IMR-90 (cell line): ENCODE measurements around the gene ARHGAP8. TPM values are rescaled to one million over a fixed set of nuclear protein-coding genes. Genes with fewer than 3 reads are reported as not detected.

ENCODE experiments used
- ATAC-seq: fragments of 200-7000 bp; cut with Tn5 transposase; 2 replicates; pipeline ENCODE4 v1.9.1; 2020; ENCODE audit warnings: low read depth, mild to moderate bottlenecking, moderate library complexity
- BruUV-seq: library from RNA; stranded (reverse); fragments of 400-500 nt; replicated peaks from 2 replicates; lab custom pipeline; 2021; lab: Mats Ljungman, UMichigan
- CTCF ChIA-PET: fragments of 300-600 bp; formaldehyde crosslinking; extraction: SDS; loops from one replicate; lab custom pipeline; 2021; ENCODE audit warnings: antibody characterized with exemption; lab: Yijun Ruan, JAX
- POLR2A ChIA-PET: fragments of 300-600 bp; sonication (Branson Sonifier 250); formaldehyde crosslinking; loops from one replicate; lab custom pipeline; 2022; ENCODE audit warnings: antibody characterized with exemption; ENCODE audit not compliant: unreplicated experiment; lab: Charles Lee
- DNase-seq: peaks from one replicate; pipeline ENCODE4 v3.0.0; 2013
- H2AFZ ChIP-seq: replicated peaks from 2 replicates; pipeline ENCODE3; 2013; ENCODE audit warnings: low read length, mild to moderate bottlenecking; ENCODE audit not compliant: poor library complexity
- H2AK5ac ChIP-seq: 2 replicates; pipeline ENCODE4 v1.6.1; 2013; ENCODE audit warnings: low read depth, low read length, inconsistent platforms
- H2AK9ac ChIP-seq: replicated peaks from 2 replicates; pipeline ENCODE3; 2013; ENCODE audit warnings: mild to moderate bottlenecking, low read depth, low read length, moderate library complexity; ENCODE audit not compliant: poor library complexity
- H2BK120ac ChIP-seq: 2 replicates; pipeline ENCODE4 v1.6.1; 2013; ENCODE audit warnings: low read depth, low read length, inconsistent platforms
- H2BK15ac ChIP-seq: 3 replicates; pipeline ENCODE4 v1.6.1; 2013; ENCODE audit warnings: low read depth, low read length, inconsistent platforms
- H2BK20ac ChIP-seq: 2 replicates; pipeline ENCODE4 v1.6.1; 2013; ENCODE audit warnings: low read depth, mild to moderate bottlenecking, inconsistent platforms, low read length, moderate library complexity
- H2BK5ac ChIP-seq: 2 replicates; pipeline ENCODE4 v1.6.1; 2013; ENCODE audit warnings: mild to moderate bottlenecking, low read depth, low read length, inconsistent platforms; ENCODE audit not compliant: poor library complexity, severe bottlenecking
- H3K14ac ChIP-seq: replicated peaks from 2 replicates; pipeline ENCODE4 v1.6.1; 2013; ENCODE audit warnings: low read depth, low read length, inconsistent platforms
- H3K18ac ChIP-seq: 2 replicates; pipeline ENCODE4 v1.6.1; 2013; ENCODE audit warnings: low read depth, low read length, control low read depth
- H3K23ac ChIP-seq: 2 replicates; pipeline ENCODE4 v1.6.1; 2013; ENCODE audit warnings: low read depth, low read length, inconsistent platforms
- H3K27ac ChIP-seq: 2 replicates; pipeline ENCODE4 v1.5.1; 2013; ENCODE audit warnings: mild to moderate bottlenecking, control low read depth, low read length; ENCODE audit not compliant: insufficient read depth
- H3K27me3 ChIP-seq: 2 replicates; pipeline ENCODE4 v1.6.1; 2013; ENCODE audit warnings: low read length; ENCODE audit not compliant: control insufficient read depth, insufficient read depth
- H3K36me3 ChIP-seq: 2 replicates; pipeline ENCODE4 v1.6.1; 2013; ENCODE audit warnings: low read length, mixed read lengths; ENCODE audit not compliant: control insufficient read depth, insufficient read depth
- H3K4ac ChIP-seq: 2 replicates; pipeline ENCODE4 v1.6.1; 2013; ENCODE audit warnings: low read depth, low read length, inconsistent platforms
- H3K4me1 ChIP-seq: 2 replicates; pipeline ENCODE4 v1.6.1; 2013; ENCODE audit warnings: low read length, mixed read lengths; ENCODE audit not compliant: control insufficient read depth, insufficient read depth
- H3K4me2 ChIP-seq: 2 replicates; pipeline ENCODE4 v1.6.1; 2013; ENCODE audit warnings: low read depth, mild to moderate bottlenecking, control low read depth, low read length, moderate library complexity
- H3K4me3 ChIP-seq: 2 replicates; pipeline ENCODE4 v1.5.1; 2013; ENCODE audit warnings: low read depth, mild to moderate bottlenecking, control low read depth, low read length, moderate library complexity; ENCODE audit not compliant: insufficient read depth
- H3K56ac ChIP-seq: 2 replicates; pipeline ENCODE4 v1.6.1; 2013; ENCODE audit warnings: low read length, inconsistent platforms; ENCODE audit not compliant: insufficient read depth; ENCODE audit errors: extremely low read depth
- H3K79me1 ChIP-seq, 2 experiments: 2 replicates each; pipeline ENCODE4 v1.6.1; 2013; ENCODE audit warnings: low read length in 2 of 2, inconsistent platforms in 1 of 2, low read depth in 1 of 2
- H3K9ac ChIP-seq: 2 replicates; pipeline ENCODE4 v1.6.1; 2013; ENCODE audit warnings: low read depth, low read length, control low read depth
- H3K9me1 ChIP-seq: 2 replicates; pipeline ENCODE4 v1.6.1; 2013; ENCODE audit warnings: low read length, inconsistent platforms; ENCODE audit not compliant: insufficient read depth
- H3K9me3 ChIP-seq: 2 replicates; pipeline ENCODE4 v1.6.1; 2013; ENCODE audit warnings: low read length; ENCODE audit not compliant: control insufficient read depth, insufficient read depth
- H4K20me1 ChIP-seq: 2 replicates; pipeline ENCODE4 v1.6.1; 2013; ENCODE audit warnings: low read length, inconsistent platforms; ENCODE audit not compliant: insufficient read depth
- H4K5ac ChIP-seq: 2 replicates; pipeline ENCODE4 v1.6.1; 2013; ENCODE audit warnings: mild to moderate bottlenecking, low read depth, low read length, control low read depth
- H4K8ac ChIP-seq, 2 experiments: 2 replicates each; pipeline ENCODE4 v1.6.1; 2013; ENCODE audit warnings: low read depth in 2 of 2, low read length in 2 of 2, control low read depth in 1 of 2, inconsistent platforms in 1 of 2
- H4K91ac ChIP-seq: 2 replicates; pipeline ENCODE4 v1.6.1; 2013; ENCODE audit warnings: low read depth, low read length, inconsistent platforms; ENCODE audit not compliant: insufficient read depth
- BHLHE40 ChIP-seq: fragments of 150-350 bp; IDR thresholded peaks from 2 replicates; pipeline ENCODE4 v1.6.1; 2016; ENCODE audit warnings: mild to moderate bottlenecking, low read depth, low read length
- CEBPB ChIP-seq: IDR thresholded peaks from 2 replicates; pipeline ENCODE4 v1.6.1; 2012; ENCODE audit warnings: low read depth, low read length, improper control_type of control experiment
- CHD1 ChIP-seq: IDR thresholded peaks from 2 replicates; pipeline ENCODE4 v1.6.1; 2012; ENCODE audit warnings: low read depth, low read length, improper control_type of control experiment
- ELK1 ChIP-seq: fragments of 150-350 bp; IDR thresholded peaks from 2 replicates; pipeline ENCODE4 v1.6.1; 2016; ENCODE audit warnings: low read depth, mild to moderate bottlenecking, low read length, moderate library complexity, borderline replicate concordance
- FOS ChIP-seq: fragments of 150-350 bp; IDR thresholded peaks from 2 replicates; pipeline ENCODE4 v1.6.1; 2016; ENCODE audit warnings: low read depth, low read length
- MAFK ChIP-seq: IDR thresholded peaks from 2 replicates; pipeline ENCODE4 v1.6.1; 2012; ENCODE audit warnings: low read depth, low read length, improper control_type of control experiment
- MAZ ChIP-seq: IDR thresholded peaks from 2 replicates; pipeline ENCODE4 v1.6.1; 2012; ENCODE audit warnings: low read depth, mild to moderate bottlenecking, low read length, improper control_type of control experiment, moderate library complexity, borderline replicate concordance
- MXI1 ChIP-seq: IDR thresholded peaks from 2 replicates; pipeline ENCODE4 v1.6.1; 2012; ENCODE audit warnings: low read depth, mild to moderate bottlenecking, low read length, moderate library complexity, borderline replicate concordance
- NFE2L2 ChIP-seq: fragments of 150-350 bp; IDR thresholded peaks from 2 replicates; pipeline ENCODE4 v1.6.1; 2016; ENCODE audit warnings: low read depth, mild to moderate bottlenecking, low read length
- POLR2A ChIP-seq: IDR thresholded peaks from 2 replicates; pipeline ENCODE4 v1.6.1; 2012; ENCODE audit warnings: mild to moderate bottlenecking, low read depth, low read length
- RCOR1 ChIP-seq: IDR thresholded peaks from 2 replicates; pipeline ENCODE4 v1.6.1; 2012; ENCODE audit warnings: mild to moderate bottlenecking, low read length, improper control_type of control experiment; ENCODE audit not compliant: insufficient replicate concordance
- RFX5 ChIP-seq: IDR thresholded peaks from 2 replicates; pipeline ENCODE4 v1.8.0; 2012; ENCODE audit warnings: low read depth, mild to moderate bottlenecking, low read length, moderate library complexity
- SMC3 ChIP-seq: fragments of 150-350 bp; IDR thresholded peaks from 2 replicates; pipeline ENCODE4 v1.6.1; 2016; ENCODE audit warnings: low read depth, mild to moderate bottlenecking, antibody characterized with exemption, low read length, moderate library complexity
- USF2 ChIP-seq: fragments of 150-350 bp; IDR thresholded peaks from 2 replicates; pipeline ENCODE4 v1.6.1; 2017; ENCODE audit warnings: mild to moderate bottlenecking, antibody characterized with exemption, low read length, low read depth
- WGBS, 2 experiments: methylation state at CpG; one replicate each; pipeline versions ENCODE4 v1.1.5 to v1.1.7; 2013; ENCODE audit warnings: missing lambda C conversion rate in 2 of 2; ENCODE audit not compliant: insufficient read length in 1 of 2; ENCODE audit errors: extremely low coverage in 2 of 2; 5-methylcytosine and 5-hydroxymethylcytosine counted together
- dilution Hi-C: fragments of 300-500 bp; cut with HindIII; formaldehyde crosslinking; loops from one replicate; pipeline ENCODE4 v1.14.3; 2018; ENCODE audit warnings: low sequenced_read_pairs; ENCODE audit not compliant: unreplicated experiment
- in situ Hi-C: fragments of 300-500 bp; cut with MboI; formaldehyde crosslinking; loops from 3 replicates; pipeline ENCODE4 v1.14.3; 2019; ENCODE audit warnings: low sequenced_read_pairs, inconsistent platforms, mixed read lengths
- intact Hi-C: fragments of 100-400 bp; cut with micrococcal nuclease; formaldehyde crosslinking; loops from 2 replicates; pipeline ENCODE4 v1.10.0; 2022
- polyA plus RNA-seq, 3 experiments: library from polyadenylated mRNA; depleted of rRNA; stranded (reverse); fragments of >200 nt; gene quantifications; 2 replicates each; pipeline ENCODE4 v1.2.3, GENCODE V29; 2012; ENCODE audit warnings: low replicate concordance in 1 of 3
- total RNA-seq: library from RNA; depleted of rRNA; stranded (reverse); fragments of >200 nt; gene quantifications from 2 replicates; pipeline ENCODE4 v1.2.3, GENCODE V29; 2012
- TF ChIP-seq, protein P1 (sequence below): conservative IDR thresholded peaks from 2 replicates; pipeline ENCODE4 v1.5.1; 2012; ENCODE audit warnings: mild to moderate bottlenecking, low read depth, low read length, improper control_type of control experiment

The ARHGAP8 gene
- total and polyA plus RNA-seq, 2 of the 4 experiments (the other 2 are of a cell fraction), result 0.18 to 0.21 TPM

DNA sequence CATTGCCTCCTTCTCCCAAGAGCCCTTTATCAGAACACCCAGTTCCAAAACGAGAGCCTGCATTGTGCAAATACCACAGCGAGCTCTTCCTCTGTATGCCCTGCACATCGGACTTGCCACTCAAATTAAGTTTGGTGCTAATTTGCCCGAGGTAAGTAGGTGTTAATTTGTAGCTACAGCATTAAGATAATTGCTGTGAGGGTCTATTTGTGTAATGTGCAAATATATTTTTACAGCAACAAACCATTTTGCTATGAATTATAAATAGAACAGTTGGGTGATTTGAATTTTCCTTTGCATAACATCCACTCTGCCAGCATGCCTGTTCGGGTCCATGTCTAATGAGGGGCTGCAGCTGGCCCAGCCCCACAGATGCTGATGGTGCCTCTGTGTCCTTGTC, 8.1 kb downstream of the ARHGAP8 start:
- Histone ChIP-seq H3K9ac (no peak overlapping the region), H4K8ac (no peak overlapping the region), H2BK5ac (no peak overlapping the region), H3K23ac (no peak overlapping the region), H3K4ac (no peak overlapping the region), H3K27ac (no peak overlapping the region), H3K27me3 (peaks cover 26% of the 10 kb centered on the region), H4K20me1 (no peaks in the 10 kb centered on the region), H3K9me1 (peaks cover 3% of the 10 kb centered on the region; the same call in 1 of the 2 replicates), H4K5ac (no peak overlapping the region), H3K36me3 (no peaks in the 10 kb centered on the region), H2AFZ (no peak overlapping the region), H2BK15ac (no peak overlapping the region), H4K91ac (no peak overlapping the region), H2BK20ac (no peak overlapping the region), H3K14ac (no peak overlapping the region), H3K18ac (no peak overlapping the region), H3K56ac (no peak overlapping the region), H2AK9ac (no peak overlapping the region), H2AK5ac (no peak overlapping the region), H3K4me2 (no peak overlapping the region), H3K4me1 (peaks cover 7% of the 10 kb centered on the region; the same call in 1 of the 2 replicates), H3K9me3 (no peaks in the 10 kb centered on the region), H3K79me1 (no peaks in the 10 kb centered on the region), H2BK120ac (no peak overlapping the region), H3K4me3 (no peak overlapping the region)
- no peak for TF ChIP-seq BHLHE40
- TF ChIP-seq MAZ, result no peak
- no peak for TF ChIP-seq CHD1
- no peak for TF ChIP-seq USF2
- TF ChIP-seq POLR2A, result no peak
- TF ChIP-seq NFE2L2, result no peak
- no peak for TF ChIP-seq MXI1
- TF ChIP-seq MAFK, result no peak
- TF ChIP-seq RFX5, result no peak
- TF ChIP-seq FOS, result no peak
- no peak for TF ChIP-seq CEBPB
- TF ChIP-seq, protein P1, sequence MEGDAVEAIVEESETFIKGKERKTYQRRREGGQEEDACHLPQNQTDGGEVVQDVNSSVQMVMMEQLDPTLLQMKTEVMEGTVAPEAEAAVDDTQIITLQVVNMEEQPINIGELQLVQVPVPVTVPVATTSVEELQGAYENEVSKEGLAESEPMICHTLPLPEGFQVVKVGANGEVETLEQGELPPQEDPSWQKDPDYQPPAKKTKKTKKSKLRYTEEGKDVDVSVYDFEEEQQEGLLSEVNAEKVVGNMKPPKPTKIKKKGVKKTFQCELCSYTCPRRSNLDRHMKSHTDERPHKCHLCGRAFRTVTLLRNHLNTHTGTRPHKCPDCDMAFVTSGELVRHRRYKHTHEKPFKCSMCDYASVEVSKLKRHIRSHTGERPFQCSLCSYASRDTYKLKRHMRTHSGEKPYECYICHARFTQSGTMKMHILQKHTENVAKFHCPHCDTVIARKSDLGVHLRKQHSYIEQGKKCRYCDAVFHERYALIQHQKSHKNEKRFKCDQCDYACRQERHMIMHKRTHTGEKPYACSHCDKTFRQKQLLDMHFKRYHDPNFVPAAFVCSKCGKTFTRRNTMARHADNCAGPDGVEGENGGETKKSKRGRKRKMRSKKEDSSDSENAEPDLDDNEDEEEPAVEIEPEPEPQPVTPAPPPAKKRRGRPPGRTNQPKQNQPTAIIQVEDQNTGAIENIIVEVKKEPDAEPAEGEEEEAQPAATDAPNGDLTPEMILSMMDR, result no peak
- TF ChIP-seq SMC3, result no peak
- TF ChIP-seq RCOR1, result no peak
- no peak for TF ChIP-seq ELK1
- no TSS peak for BruUV-seq
- ATAC-seq (no peak), DNase-seq (no peak)
- in situ Hi-C loops, result no loop called here
- dilution Hi-C loops, result no loop called here
- intact Hi-C loops, result no loop called here
- POLR2A ChIA-PET, result no interaction called here
- CTCF ChIA-PET, result no interaction called here
- WGBS, 2 experiments, result no CpG with 5 or more reads among the region's 5 CpGs
